KG1 (cell line): ENCODE measurements around the gene POTEE.
"Not testable (repeated sequence)": the region's sequence is repeated elsewhere in the genome, so short reads cannot be mapped to it uniquely, and the experiment has no call there.

Source experiments
- DNase-seq: peaks from one replicate; lab custom pipeline; 2025; lab: John Stamatoyannopoulos, UW

The POTEE gene

DNA sequence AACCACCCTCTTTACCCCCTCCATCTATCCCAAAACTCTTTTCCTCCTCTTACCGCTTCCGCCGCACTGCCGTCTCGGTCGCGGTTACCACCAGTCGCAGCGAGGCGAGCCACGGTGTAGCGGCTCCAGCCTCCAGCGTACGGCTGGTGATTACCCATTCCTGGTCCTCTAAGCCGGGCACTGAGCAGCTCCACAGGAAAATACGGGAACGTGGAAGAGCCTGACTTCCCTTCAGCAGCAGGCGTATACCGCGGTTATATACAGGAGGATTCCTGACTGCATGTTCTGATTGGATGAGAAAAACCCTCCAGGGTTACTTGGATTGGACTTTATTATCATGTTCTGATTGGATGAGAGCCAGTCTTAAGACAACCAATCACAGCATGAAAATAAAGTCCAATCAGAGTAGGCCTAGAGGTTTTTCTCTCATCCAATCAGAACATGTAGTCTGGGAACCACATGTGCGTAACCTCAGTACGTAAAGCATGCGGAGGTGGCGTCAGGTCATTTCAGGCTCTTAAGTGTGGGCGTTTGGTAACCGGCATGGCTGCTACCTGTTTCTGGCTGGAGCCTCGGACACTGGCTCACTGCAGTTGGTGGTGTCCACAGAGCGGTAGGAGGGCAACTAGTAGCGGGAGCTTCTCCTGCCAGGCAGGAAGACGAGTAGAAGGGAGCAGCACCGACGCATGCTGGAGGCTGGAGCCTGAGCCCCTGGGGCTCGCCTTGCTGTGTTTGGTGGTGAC lies at the start of gene POTEE:
Gene POTEE, plus strand, starts transcription at position 507 of the 743 bp plus-strand sequence. CDS start 8,867 bp downstream, outside the sequence.
- not testable (repeated sequence) for DNase-seq

GRCh38 chr2:131165562-131165961 lies 43.8 kb upstream of the POTEE start:
- not testable (repeated sequence) for DNase-seq

GRCh38 chr2:131168538-131168937 lies 40.8 kb upstream of the POTEE start:
- DNase-seq = no peak

GRCh38 chr2:131178050-131178449 lies 31.3 kb upstream of the POTEE start:
- DNase-seq = not testable (repeated sequence)

- not testable (repeated sequence) for DNase-seq
These were observed 30.5 kb upstream of the POTEE start for GRCh38 chr2:131178721-131179418.

DNA sequence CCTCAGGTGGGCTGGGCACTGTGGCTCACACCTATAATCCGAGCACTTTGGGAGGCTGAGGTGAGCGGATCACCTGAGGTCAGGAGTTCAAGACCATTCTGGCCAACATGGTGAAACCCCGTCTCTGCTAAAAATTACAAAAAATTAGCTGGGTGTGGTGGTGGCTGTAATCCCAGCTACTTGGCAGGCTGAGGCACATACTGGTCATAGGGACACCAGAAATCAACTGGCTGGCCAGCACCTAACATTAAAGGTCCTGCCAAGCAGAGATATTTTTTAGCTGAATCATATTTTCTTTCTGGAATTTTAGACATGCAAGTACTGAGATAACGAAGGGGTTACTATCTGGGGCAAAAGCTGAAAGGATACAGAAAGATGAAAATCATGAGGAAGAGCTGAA lies 27.9 kb upstream of the POTEE start:
- not testable (repeated sequence) for DNase-seq

- not testable (repeated sequence) for DNase-seq
These were observed 15.9 kb upstream of the POTEE start for GRCh38 chr2:131193421-131193820.

GRCh38 chr2:131196186-131196585 lies 13.2 kb upstream of the POTEE start:
- DNase-seq = not testable (repeated sequence)

DNA sequence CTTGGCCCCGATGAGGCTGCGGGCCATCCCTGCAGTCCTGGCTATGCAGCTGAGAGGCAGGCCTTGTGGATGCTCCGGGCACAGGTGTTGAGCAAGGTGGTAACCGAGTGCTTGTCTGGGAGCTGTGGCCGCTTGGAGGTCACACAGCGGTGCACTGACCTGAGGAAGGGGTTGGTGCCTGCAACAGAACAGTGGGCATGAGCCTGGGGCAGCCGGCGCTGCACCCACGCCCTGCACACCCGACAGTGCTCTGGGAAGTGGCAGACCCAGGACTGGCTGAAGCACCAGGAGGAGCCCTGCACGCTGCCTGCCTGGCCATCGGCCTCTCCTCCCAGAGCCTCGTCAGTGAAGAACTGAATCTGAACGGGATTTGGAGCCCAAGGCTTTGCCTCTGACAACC lies 8.2 kb upstream of the POTEE start:
- no peak for DNase-seq

DNA sequence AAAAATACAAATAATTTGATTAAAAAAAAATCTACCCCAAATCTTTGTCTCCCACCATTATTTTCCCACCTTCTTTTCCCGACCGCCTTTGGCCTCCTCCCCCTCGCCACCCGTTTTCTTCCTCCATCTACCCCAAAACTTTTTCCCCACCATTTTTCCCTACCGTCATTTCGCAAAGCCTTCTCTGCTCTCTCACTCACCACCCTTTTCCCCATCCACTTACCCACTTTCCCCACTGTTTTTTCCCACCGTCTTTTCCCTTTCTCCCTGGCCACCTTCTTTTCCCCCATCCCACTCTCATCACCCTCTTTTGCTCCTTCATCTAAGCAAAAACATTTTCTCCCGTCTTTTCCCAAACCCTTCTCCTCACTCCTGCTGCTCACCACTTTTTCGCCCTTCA lies 1.5 kb upstream of the POTEE start:
- DNase-seq = not testable (repeated sequence)

DNA sequence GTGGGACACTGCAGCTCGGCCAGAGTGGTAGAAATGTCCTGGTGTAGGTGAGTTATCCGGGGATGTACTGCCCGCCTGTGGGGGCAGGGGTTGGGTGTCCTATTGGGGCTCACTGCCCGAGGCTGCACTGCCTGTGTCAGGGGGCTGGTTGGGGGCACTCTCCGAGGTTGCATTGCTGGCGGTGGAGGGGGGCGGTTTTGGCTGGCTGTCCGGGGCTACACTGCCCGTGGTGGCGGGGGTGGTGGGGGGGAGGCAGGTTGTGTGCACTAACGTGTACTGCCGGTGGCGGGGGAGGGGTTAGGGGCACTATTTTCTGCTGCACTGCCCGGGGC lies 403 bp downstream of the POTEE start:
- not testable (repeated sequence) for DNase-seq

GRCh38 chr2:131210434-131211211 lies 1.3 kb downstream of the POTEE start:
- not testable (repeated sequence) for DNase-seq

GRCh38 chr2:131217238-131217986 lies 8.1 kb downstream of the POTEE start:
- not testable (repeated sequence) for DNase-seq

DNA sequence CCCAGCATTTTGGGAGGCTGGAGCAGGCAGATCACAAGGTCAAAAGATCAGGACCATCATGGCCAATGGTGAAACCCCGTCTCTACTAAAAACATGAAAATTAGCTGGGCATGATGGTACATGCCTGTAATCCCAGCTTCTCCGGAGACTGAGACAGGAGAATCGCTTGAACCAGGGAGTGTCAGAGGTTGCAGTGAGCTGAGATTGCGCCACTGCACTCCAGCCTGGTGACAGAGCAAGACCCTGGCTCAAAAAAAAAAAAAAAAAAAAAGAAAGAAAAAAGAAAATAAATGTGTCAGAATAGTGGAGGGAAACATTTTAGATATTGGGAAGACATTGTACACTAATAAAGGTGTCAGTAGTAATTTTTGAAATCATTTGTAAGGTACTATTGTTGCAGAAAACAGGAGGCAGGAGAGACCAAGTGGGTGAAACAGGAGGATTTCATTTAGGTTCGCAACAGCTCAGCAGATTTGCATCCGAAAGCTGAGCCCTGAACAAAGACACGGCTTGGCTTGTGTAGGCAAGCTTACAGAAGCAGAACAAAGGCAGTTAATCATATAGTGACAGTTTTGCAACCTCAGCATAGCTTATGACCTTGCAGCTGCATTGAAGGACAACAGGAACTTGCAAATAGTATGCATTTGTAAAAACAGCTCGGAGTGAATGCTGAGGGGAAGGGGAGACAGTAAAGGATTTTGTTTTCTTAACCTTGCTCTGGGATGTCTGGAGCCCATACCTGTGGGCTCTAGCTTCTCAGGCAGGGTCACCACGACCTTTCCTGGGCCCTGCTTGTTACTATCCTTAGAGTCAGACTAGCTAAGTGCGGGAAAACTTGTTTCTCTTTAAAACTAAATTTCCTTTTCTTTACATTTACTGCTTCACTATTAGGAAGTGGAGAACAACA lies 26.5 kb downstream of the POTEE start:
- DNase-seq = not testable (repeated sequence)
